ENCODE results near the gene TMEM18.

- TF ChIP-seq CTCF (IDR thresholded peaks at IDR 0.05) (no peak), POLR2A (IDR thresholded peaks at IDR 0.05) (no peak)
Measured at GRCh38 chr2:637406-637776, 39.8 kb downstream of the TMEM18 start.

All from lower leg skin (tissue), 3 donors.